Measurements from ENCODE around the gene YDJC.
"Not testable (repeated sequence)": the region's sequence is repeated elsewhere in the genome, so short reads cannot be mapped to it uniquely, and the experiment has no call there.

YDJC gene

DNA sequence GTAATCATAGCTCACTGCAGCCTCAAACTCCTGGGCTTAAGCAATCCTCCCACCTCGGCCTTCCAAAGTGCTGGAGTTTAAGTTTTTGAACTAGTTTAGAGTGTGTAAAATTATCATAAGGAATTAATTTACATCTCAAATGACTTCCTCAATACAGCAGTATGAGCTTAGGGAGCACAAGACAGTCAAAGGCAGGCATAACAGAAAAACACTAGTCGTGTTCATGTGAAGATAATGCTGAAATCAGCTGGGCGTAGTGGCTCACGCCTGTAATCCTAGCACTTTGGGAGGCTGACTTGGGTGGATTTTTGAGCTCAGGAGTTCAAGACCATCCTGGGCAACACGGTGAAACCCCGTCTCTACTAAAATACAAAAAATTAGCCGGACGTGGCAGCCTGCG lies 25.8 kb downstream of the YDJC start:
- no peak for DNase-seq

DNA sequence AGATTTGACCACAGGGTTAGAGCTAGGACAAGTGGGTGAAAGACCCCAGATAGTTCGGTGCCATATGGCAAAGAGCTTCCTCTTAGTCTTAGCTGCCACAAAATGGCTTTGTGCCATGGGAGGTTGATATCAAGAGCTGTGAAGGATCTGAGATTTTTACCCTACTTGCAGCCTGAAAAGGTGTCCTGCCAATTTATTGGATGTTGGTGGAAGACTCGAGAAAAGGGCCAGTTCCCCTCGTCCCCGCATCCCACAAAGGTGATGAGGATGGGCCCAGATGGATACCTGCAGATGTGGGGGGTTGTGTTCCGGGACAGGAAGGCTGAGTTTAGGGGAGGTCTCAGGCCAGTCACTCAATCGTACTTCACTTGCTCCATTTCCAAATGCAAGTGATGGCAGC lies 27.2 kb downstream of the YDJC start:
- no peak for DNase-seq

DNA sequence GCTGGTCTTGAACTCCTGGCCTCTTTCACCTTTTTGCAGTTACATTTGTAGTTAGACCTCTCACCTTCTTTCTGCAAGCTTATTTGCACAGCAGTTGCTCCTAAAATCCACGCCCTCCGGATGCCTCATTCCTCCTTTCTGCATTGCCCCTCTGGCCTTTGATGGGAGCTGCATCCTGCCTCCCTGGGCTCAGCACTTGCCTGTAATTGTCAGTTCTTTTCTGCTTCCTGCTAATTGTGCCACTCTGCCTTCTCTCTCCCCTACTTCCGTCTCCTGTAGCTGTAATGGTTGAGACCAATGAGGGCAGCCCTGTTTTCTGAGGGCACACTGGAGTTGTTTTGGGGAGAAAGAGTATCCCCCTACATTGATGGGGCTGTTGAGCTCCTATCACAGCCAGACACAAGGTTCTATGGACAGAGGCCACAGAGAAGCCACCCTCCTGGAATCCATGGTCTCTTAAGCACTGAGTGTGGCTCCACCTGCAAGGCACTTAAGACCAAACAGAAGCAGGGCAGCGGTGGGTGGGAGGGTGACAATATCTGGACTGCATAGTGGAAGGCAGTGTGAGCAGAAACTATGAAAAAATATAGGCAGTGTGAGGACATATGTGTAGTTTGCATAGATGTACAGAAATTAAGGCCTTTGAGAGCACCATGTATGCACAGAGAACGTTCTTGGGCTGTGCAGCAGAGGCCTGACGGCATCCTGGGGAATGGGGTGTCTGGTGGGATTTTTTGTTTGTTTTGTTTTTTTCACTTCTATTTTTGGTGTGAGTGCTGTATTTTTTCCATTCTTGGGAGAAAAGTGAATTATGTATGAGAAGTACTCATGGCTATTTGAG lies 30.5 kb downstream of the YDJC start:
- no peak for DNase-seq

DNA sequence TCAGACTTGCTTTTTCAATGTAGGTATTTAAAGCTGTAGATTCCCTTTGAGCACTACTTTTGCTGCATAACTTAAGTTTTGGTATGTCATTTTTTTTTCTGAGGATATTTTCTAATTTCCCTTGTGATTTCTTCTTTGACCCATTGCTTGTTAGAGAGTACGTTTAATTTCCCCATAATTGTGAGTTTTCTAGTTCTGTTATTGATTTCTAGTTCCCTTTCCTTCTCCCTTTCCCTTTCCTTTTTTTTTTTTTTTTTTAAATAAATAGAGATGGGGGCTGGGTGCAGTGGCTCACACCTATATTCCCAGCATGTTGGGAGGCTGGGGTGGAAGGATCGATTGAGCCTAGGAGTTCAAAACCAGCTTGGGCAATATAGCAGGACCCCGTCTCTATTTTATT lies 31.5 kb downstream of the YDJC start:
- no peak for DNase-seq

DNA sequence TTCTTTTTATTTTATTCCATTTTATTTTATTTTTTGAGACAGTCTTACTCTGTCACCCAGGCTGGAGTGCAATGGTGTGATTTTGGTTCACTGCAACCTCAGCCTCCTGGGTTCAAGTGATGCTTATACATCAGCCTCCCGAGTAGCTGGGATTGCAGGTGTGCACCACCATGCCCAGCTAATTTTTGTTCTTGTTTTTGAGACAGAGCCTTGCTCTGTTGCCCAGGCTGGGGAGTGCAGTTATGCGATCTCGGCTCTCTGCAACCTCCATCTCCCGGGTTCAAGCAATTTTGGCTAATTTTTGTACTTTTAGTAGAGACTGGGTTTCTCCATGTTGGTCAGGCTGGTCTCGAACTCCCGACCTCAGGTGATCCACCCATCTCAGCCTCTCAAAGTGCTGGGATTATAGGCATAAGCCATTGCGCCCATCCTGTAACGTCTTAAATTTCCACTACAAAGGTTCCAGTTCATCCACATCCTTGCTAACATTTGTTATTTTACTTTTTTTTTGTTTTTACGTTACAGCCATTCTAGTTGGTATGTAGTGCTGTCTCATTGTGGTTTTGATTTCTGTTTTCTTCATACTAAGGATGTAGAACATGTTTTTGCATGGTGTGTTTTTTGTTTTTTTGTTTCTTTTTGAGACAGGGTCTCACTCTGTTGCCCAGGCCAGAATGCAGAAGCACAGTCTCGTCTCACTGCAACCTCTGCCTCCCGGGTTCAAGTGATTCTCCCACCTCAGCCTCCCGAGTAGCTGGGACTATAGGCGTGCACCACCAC lies 33.3 kb downstream of the YDJC start:
- DNase-seq = not testable (repeated sequence)

DNA sequence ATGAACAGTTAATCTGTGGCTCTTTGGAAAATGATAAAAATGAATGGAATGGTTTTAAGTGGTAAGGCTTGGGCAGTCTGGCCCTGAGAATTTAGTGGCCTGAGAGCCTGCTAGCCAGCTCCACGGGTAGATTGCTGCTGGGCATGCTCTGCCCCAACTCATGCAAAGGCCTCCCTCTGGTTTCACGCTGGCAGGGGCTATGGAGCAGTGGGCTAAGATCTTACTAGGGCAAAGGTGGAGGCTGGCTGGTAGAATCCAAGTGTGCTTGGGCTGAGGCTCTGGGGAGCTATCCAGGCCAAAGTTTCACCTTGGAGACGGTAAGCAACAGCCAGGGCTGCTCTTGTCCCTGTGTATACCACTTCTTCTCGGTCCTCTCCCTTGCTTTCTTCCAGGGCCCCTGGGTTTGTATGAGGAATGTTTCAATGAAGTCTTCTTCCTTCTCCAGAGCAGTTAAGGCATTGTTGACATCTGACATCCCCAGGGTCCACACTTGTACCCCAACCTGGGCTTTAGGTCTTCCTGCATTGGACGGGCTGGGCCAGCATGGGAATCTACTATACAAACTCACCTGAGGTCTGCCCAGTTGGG lies 34.9 kb downstream of the YDJC start:
- DNase-seq = no peak

DNA sequence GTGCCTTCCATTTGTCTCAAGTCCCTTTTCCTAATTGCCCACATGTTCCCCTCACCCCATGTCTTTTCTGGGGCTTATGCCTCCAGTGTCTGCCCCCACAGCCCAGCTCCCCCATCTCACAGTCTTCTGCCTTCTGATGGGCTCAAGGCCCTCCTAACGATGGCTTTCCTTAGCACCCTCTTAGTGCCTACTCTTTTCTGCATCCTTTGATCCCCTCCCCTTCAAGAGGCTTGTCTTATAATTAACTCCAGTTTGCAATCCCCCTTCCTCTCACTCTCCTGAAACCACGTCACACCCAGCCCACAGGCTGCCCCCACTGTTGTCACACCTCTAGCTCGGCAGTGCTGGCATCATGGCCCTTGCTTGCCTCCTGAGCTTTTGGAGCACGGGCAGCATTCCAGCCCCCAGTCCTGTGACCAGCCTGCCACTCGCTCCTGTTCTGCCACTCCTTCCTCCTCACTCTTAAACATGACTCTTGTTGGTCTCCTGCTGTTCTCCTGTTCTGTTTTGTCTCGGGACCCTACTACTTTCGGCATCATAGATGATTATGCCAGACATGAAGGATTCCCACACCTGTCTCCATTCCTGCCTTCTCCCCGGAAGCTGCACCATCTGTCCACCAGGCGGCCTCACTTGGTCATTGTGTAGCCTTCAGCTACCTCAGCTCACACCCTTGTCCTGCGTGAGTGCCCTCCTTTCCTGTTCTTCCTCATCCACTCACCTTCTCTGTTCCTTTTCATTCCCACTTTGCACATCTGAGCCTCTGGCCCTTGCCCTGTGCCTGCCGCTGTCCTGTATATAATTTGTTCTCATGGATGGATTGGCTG lies 36.2 kb downstream of the YDJC start:
- DNase-seq = no peak

DNA sequence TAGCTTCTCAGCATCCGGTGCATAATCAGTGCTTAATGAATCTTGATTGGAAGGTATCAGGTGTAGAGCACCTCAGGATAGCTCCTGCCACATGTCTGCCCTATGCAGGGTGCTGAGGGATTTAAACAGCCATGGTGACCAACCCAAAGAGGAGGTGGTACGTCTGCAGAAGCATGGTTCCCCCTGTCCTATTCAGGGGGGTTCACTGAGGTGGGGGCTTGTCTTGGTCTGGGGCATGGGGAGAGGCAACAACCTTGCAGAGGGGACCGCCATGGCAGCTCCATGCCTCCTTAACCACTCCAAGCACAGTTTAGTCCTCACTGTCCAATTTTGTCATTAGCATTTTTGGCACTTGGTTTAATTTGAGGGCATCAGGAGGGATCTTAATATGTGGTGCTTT lies 37.4 kb downstream of the YDJC start:
- no peak for DNase-seq

DNA sequence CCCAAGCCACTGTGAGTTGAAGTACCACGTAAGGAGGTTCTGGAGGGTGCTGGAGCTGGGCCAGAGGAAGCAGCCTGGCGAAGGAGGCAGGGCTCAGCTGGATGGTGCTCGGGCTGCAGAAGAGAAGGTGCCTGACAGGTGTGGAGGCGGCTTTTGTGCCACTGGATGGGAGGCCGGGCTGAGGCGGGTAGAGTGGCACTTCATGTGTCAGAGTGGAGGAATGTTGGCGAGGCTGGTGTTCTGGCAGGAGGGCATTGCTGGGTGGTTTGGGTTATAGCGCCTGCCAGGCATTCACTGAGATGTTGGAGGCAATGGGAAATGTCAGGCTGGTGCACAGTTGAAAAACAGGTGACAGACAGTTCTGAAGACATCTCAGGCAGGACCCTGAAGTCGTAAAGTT lies 38.1 kb downstream of the YDJC start:
- peak; percentile 8 for DNase-seq

DNA sequence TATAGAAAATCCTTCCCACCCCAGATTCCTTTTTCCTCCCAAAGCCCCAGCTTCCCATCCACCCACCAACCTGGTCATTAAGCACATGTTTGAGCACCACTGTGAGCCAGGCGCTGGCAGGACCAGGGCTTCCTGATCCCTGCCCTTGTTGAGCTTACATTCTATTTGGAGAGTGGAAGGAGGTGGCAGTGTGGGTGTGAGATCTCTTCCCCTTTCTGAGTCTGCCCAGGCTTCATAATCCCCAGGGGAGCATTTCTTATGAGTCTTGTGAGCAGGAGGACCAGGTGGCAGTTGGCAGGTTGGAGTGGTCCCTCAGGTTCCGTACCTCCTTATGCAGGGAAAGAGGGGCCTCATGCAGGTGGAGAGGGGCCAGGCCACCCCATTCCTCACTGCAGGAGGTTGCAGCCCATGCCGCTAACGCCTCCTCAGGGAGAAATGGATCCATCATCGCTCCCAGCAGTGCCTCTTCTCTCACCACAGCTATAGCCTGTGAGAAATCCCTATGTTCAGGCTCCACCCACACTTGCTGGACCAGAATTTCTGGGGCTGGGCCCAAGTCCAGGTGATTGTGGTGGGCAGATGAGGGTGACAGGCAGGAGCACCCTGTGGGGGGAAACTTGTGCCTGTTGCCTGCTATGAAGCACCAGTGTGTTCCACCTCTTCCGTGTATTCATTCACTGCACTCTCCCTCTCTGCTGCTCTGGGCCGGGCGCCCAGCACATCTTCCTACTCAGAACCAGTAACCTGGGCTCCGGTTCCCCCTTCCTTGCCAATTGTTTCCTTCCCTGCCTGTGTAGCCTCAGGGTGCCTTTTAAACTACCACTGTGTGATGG lies 38.8 kb downstream of the YDJC start:
- DNase-seq = peak; percentile 3

DNA sequence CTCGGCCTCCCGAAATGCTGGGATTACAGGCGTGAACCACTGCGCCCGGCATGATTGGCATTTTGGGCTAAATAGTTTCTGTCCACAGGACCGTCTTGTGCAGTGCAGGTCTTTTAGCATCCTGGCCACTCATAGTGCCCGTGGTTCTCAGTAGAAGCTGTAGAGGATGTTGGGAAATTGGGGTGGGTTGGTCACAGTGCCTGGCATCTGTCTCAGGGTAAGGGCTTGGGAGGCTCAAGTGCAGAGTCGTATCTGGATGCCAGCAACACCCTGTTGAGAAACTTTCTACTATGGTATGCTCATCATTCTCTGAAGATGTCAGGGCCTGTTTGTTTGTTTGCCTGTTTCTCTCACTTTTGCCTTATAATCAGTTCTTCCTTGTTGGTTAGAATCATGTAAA lies 40.4 kb downstream of the YDJC start:
- DNase-seq = no peak

DNA sequence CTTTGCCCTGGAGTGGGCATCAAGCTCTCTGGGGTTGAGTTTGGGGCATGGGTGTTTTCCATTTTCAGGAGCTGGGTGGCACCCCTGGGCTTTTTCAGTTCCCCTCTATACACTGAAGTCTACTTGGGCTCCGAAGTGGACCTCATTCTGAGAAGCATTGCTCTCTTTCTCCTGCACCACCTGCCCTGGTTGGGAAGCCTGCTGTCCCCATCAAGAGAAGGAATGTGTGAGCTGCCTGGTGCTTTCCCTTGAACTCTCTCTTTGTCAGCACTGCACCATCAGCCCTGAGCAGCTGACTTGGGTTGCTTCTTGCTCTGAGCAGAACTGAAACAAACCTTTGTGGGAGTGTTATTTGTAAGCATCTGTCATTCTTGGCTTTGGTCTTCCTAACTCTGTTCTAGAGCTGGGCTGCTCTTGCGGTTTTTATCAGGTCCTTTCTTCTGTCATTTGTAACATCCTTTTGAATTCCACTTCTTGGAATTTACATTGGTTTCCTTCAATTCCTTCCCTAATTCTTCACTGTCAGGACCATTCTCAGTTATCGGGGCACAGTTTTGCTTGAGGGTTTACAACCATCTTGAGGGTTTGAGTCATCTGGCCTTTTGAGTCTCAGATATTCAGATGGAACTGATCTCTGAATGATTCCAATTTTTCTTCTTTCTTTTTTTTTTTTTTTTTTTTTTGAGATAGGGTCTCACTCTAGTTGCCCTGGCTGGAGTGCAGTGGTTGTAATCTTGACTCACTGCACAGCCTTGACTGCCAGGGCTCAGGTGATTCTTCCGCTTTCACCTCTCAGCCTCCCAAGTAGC lies 41.8 kb downstream of the YDJC start:
- no peak for DNase-seq

DNA sequence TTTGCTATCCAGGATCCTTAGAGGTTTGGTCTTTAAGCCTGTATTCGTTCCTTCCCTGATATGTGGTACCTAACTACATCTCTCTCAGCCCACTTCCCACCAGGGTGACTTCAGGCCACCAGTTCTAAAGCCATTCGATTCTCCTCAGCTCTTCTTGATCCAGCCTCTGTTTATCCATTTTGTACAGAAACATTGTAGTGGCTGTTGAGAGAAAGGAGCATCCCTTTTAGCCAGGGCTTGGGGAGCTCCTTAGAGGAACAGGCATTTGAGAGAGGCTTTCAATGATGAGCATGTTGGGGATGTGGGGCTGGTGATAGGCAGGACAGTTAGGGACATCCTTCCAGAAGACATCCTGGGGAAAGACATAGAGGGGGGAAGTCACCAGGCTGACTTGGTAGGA lies 44.4 kb downstream of the YDJC start:
- DNase-seq = no peak

DNA sequence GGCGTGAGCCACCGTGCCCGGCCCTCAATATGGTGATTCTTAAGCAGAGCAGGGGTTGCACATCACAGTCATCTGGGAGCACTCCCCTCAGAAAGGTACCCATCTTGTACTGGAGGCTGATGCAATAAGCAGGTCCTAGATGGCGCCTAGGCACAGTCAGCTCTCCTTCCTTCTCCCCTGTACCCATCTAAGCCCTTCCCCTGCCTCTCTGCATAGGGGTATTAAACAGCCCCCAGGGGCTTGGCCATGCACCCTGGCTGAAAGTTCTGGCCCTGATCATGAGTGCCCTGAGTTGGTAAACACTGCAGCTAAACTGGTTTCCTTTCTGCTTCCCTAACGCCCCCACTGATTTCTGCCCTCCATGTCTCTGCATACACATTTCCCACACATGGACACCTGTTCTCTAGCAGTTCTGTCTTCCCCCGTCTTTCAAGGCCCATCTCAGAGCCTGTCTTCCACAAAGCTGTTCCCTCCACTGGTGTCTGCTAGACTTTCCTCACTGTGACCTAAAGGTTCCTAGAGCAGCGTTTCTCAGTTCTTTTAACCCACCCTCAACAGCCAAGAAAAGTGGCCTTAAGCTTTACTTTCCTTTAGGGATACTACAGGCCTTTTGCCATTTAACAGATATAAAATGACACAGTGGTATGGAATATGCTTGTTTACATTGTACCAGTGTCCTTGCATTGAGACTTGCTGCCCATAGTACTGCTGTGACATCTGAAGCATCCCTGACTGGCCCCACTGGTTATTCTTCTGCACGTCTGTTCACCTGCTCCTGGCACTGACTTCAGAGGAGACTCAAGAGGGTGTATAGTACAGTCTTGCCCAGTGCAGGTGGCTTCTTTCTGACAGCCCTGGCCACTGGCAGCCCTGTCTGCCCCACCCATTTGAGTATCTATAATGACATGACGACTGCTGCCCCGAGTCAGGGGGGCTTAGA lies 46.8 kb downstream of the YDJC start:
- peak; percentile 15 for DNase-seq

DNA sequence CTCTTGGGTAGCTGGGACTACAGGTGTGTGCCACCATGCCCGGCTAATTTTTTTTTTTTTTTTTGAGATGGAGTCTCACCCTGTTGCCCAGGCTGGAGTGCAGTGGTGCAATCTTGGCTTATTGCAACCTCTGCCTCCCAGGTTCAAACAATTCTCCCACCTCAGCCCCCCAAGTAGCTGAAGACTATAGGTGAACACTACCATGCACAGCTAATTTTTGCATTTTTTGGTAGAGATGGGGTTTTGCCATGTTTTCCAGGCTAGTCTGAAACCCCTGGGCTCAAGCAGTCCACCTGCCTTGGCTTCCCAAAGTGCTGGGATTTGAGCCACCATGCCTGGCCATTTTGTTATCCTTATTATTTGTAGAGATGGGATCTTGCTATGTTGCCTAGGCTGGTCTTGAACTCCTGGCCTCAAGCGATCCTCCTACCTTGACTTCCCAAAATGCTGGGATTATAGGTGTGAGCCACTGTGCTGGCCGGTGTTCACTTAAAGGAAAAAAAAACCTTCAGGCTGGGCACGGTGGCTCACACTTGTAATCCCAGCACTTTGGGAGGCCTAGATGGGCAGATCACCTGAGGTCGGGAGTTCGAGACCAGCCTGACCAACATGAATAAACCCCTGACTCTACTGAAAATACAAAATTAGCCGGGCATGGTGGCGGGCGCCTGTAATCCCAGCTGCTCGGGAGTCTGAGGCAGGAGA lies 48.7 kb downstream of the YDJC start:
- not testable (repeated sequence) for DNase-seq

DNA sequence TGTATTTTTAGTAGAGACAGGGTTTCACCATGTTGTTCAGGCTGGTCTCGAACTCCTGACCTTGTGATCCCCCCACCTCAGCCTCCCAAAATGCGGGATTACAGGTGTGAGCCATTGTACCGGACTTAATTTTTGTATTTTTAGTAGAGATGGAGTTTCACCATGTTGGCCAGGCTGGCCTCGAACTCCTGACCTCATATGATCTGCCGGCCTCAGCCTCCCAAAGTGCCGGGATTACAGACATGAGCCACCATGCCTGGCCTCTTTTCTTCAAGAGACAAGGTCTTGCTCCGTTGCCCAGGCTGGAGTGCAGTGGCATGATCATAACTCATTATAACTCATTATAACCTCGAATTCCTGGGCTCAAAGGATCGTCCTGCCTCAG lies 49.2 kb downstream of the YDJC start:
- DNase-seq = not testable (repeated sequence)

DNA sequence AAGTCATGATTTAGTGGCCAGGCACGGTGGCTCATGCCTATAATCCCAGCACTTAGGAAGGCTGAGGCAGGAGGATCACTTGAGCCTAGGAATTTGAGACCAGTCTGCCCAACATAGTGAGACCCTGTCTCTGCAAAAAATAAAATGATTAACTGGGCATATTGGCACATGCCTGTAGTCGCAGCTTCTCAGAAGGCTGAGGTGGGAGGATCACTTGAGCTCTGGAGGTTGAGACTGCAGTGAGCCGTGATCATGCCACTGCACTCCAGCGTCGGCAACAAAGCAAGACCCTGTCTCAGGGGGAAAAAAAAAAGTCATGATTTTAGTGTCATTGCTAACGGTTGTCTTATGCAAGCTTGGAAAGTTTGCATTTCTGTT lies 50.4 kb downstream of the YDJC start:
- DNase-seq = no peak

Measured in DMS79 treated with DMSO at 0.1 percent for 48 hours (cell line).